Stomach smooth muscle (tissue), 2 donors: Measurements from ENCODE around the gene HAPLN3.
"Not testable (repeated sequence)": the region's sequence is repeated elsewhere in the genome, so short reads cannot be mapped to it uniquely, and the experiment has no call there.

Source experiments
- H3K27ac ChIP-seq: one replicate; pipeline ENCODE4 v1.7.0; 2013; ENCODE audit warnings: mild to moderate bottlenecking, low read length, inconsistent platforms
- H3K27me3 ChIP-seq, 2 donors: one replicate each; pipeline ENCODE4 v1.7.0; 2013; ENCODE audit warnings: low read length in 2 of 2; ENCODE audit not compliant: insufficient read depth in 2 of 2, control insufficient read depth in 1 of 2
- H3K36me3 ChIP-seq, 2 donors: one replicate each; pipeline ENCODE4 v1.7.0; 2013; ENCODE audit warnings: low read length in 2 of 2; ENCODE audit not compliant: control insufficient read depth in 2 of 2, insufficient read depth in 2 of 2
- H3K4me1 ChIP-seq: one replicate; pipeline ENCODE4 v1.7.0; 2013; ENCODE audit warnings: low read length; ENCODE audit not compliant: control insufficient read depth, insufficient read depth
- H3K4me3 ChIP-seq, 2 donors: one replicate each; pipeline ENCODE4 v1.7.0; 2013; ENCODE audit warnings: low read length in 2 of 2
- H3K9ac ChIP-seq, 2 donors: one replicate each; pipeline ENCODE4 v1.7.0; 2013; ENCODE audit warnings: low read length in 2 of 2, mild to moderate bottlenecking in 1 of 2
- H3K9me3 ChIP-seq, 2 donors: one replicate each; pipeline ENCODE4 v1.7.0; 2013; ENCODE audit warnings: low read length in 2 of 2; ENCODE audit not compliant: control insufficient read depth in 2 of 2
- donor health status: healthy.
- donor health status: Pancreatic carcinoma.

The HAPLN3 gene

GRCh38 chr15:88928192-88928591 lies 32.8 kb upstream of the HAPLN3 start:
- H3K9ac ChIP-seq, H3K9me3 ChIP-seq, H3K4me3 ChIP-seq, H3K36me3 ChIP-seq, H3K27ac ChIP-seq, H3K27me3 ChIP-seq, H3K4me1 ChIP-seq: not testable (repeated sequence)

GRCh38 chr15:88925648-88926047 lies 30.3 kb upstream of the HAPLN3 start:
- H3K9me3 ChIP-seq, H3K27ac ChIP-seq, H3K4me3 ChIP-seq, H3K27me3 ChIP-seq, H3K9ac ChIP-seq, H3K36me3 ChIP-seq, H3K4me1 ChIP-seq: not testable (repeated sequence)

GRCh38 chr15:88920892-88921435 lies 25.6 kb upstream of the HAPLN3 start:
- H3K9me3 ChIP-seq, H3K27me3 ChIP-seq, H3K36me3 ChIP-seq, H3K27ac ChIP-seq, H3K9ac ChIP-seq, H3K4me3 ChIP-seq, H3K4me1 ChIP-seq: not testable (repeated sequence)

- Histone ChIP-seq H3K4me1 (no peaks in the 10 kb centered on the region), H3K9ac (no peak overlapping the region), H3K27me3 (no peaks in the 10 kb centered on the region), H3K9me3 (no peaks in the 10 kb centered on the region), H3K4me3 (no peak overlapping the region), H3K36me3 (no peaks in the 10 kb centered on the region), H3K27ac (no peak overlapping the region)
Observed at GRCh38 chr15:88920186-88920891, 25.0 kb upstream of the HAPLN3 start.

GRCh38 chr15:88918738-88919137 lies 23.4 kb upstream of the HAPLN3 start:
- no peak overlapping the region for H3K9ac ChIP-seq
- H3K27ac ChIP-seq = no peak overlapping the region
- no peaks in the 10 kb centered on the region for H3K27me3 ChIP-seq
- H3K9me3 ChIP-seq = no peaks in the 10 kb centered on the region
- H3K36me3 ChIP-seq = no peaks in the 10 kb centered on the region
- no peak overlapping the region for H3K4me3 ChIP-seq
- peaks cover under 1% of the 10 kb centered on the region for H3K4me1 ChIP-seq

- Histone ChIP-seq H3K9ac (no peak overlapping the region), H3K4me3 (no peak overlapping the region), H3K27ac (no peak overlapping the region)
Observed at GRCh38 chr15:88917760-88918159, 22.4 kb upstream of the HAPLN3 start.

GRCh38 chr15:88915354-88915753 lies 20.0 kb upstream of the HAPLN3 start:
- Histone ChIP-seq H3K36me3 (no peaks in the 10 kb centered on the region), H3K27me3 (no peaks in the 10 kb centered on the region), H3K9ac (no peak overlapping the region), H3K4me1 (peaks cover 12% of the 10 kb centered on the region), H3K27ac (no peak overlapping the region), H3K4me3 (no peak overlapping the region), H3K9me3 (no peaks in the 10 kb centered on the region)

More at GRCh38 chr15:88917760-88918159, 22.4 kb upstream of the HAPLN3 start:
- Histone ChIP-seq H3K27me3 (no peaks in the 10 kb centered on the region), H3K36me3 (no peaks in the 10 kb centered on the region), H3K4me1 (peaks cover 4% of the 10 kb centered on the region), H3K9me3 (no peaks in the 10 kb centered on the region)

GRCh38 chr15:88913850-88914169 lies 18.5 kb upstream of the HAPLN3 start:
- Histone ChIP-seq H3K4me1 (peaks cover 16% of the 10 kb centered on the region), H3K9me3 (no peaks in the 10 kb centered on the region), H3K9ac (peak overlapping the region in 1 of 2 donors; percentile 60), H3K27ac (no peak overlapping the region), H3K27me3 (no peaks in the 10 kb centered on the region), H3K36me3 (no peaks in the 10 kb centered on the region), H3K4me3 (peak overlapping the region; percentile 73 to 79)

GRCh38 chr15:88913017-88913849 lies 17.9 kb upstream of the HAPLN3 start, which contains the start of gene MFGE8:
TSS of gene MFGE8 (minus strand) at chr15:88913379. CDS start at chr15:88913319, 60 bp downstream.
- Histone ChIP-seq H3K4me3 (peak within 1 kb of the TSS; percentile 73 to 79), H3K36me3 (peaks cover 0 to 3% of the 10 kb centered on the region in 2 donors), H3K4me1 (peaks cover 16% of the 10 kb centered on the region), H3K9me3 (no peaks in the 10 kb centered on the region), H3K27me3 (no peaks in the 10 kb centered on the region), H3K27ac (peak within 1 kb of the TSS; percentile 46), H3K9ac (peak within 1 kb of the TSS; percentile 36 to 60)

GRCh38 chr15:88912500-88912921 lies 17.2 kb upstream of the HAPLN3 start:
- H3K9ac ChIP-seq = peak overlapping the region; percentile 36 to 60
- H3K27ac ChIP-seq = peak overlapping the region; percentile 46
- peaks cover 0 to 3% of the 10 kb centered on the region in 2 donors for H3K36me3 ChIP-seq
- H3K4me1 ChIP-seq = peaks cover 20% of the 10 kb centered on the region
- H3K9me3 ChIP-seq = no peaks in the 10 kb centered on the region
- peak overlapping the region; percentile 73 to 79 for H3K4me3 ChIP-seq
- H3K27me3 ChIP-seq = no peaks in the 10 kb centered on the region
